CD4-positive, CD25-positive, alpha-beta regulatory T cell (primary cell): ENCODE measurements around the gene SLC6A7. TPM values are rescaled to one million over a fixed set of nuclear protein-coding genes. Genes with fewer than 3 reads are reported as not detected.

Experiments used
- ATAC-seq, 2 donors: fragments of 150-1000 bp; cut with Tn5 transposase; one replicate each; pipeline ENCODE4 v1.10.0; 2021; ENCODE audit warnings: low read depth in 2 of 2, moderate number of reproducible peaks in 2 of 2, moderate library complexity in 1 of 2
- DNase-seq, 3 donors: peaks; one replicate each; pipeline versions ENCODE4 v3.0.0 to v3.0.0-alpha.2; 2012 to 2022; ENCODE audit warnings: mixed read lengths in 1 of 3
- H3K27ac ChIP-seq: one replicate; pipeline ENCODE4 v1.7.0; 2013; ENCODE audit warnings: mild to moderate bottlenecking, low read length; ENCODE audit not compliant: insufficient read depth, poor library complexity, severe bottlenecking
- H3K27me3 ChIP-seq: one replicate; pipeline ENCODE4 v1.7.0; 2013; ENCODE audit warnings: low read length; ENCODE audit not compliant: control insufficient read depth, insufficient read depth
- H3K36me3 ChIP-seq: one replicate; pipeline ENCODE4 v1.7.0; 2013; ENCODE audit warnings: mild to moderate bottlenecking, low read length, moderate library complexity; ENCODE audit not compliant: control insufficient read depth, insufficient read depth
- H3K4me1 ChIP-seq: 2 replicates; pipeline ENCODE4 v1.7.0; 2013; ENCODE audit warnings: mild to moderate bottlenecking, low read length; ENCODE audit not compliant: insufficient read depth, control insufficient read depth, poor library complexity, severe bottlenecking
- H3K4me3 ChIP-seq: one replicate; pipeline ENCODE4 v1.7.0; 2013; ENCODE audit warnings: low read depth, mild to moderate bottlenecking, low read length, moderate library complexity
- H3K9me3 ChIP-seq, 2 experiments: 1 replicate in 1 of 2; 2 replicates in 1 of 2; pipeline ENCODE4 v1.7.0; 2013; ENCODE audit warnings: low read length in 2 of 2, mild to moderate bottlenecking in 1 of 2, moderate library complexity in 1 of 2; ENCODE audit not compliant: control insufficient read depth in 2 of 2
- H3K27ac Mint-ChIP-seq, 3 donors: one replicate each; pipeline ENCODE4 v1.8.0; 2020 to 2022; ENCODE audit warnings: mild to moderate bottlenecking in 3 of 3, mixed read lengths in 3 of 3, moderate library complexity in 2 of 3
- H3K27me3 Mint-ChIP-seq: one replicate; pipeline ENCODE4 v1.8.0; 2022; ENCODE audit warnings: mild to moderate bottlenecking, mixed read lengths
- H3K36me3 Mint-ChIP-seq: one replicate; pipeline ENCODE4 v1.8.0; 2020; ENCODE audit warnings: mixed read lengths
- H3K4me1 Mint-ChIP-seq, 4 donors: one replicate each; pipeline ENCODE4 v1.8.0; 2020 to 2022; ENCODE audit warnings: mixed read lengths in 4 of 4, mild to moderate bottlenecking in 1 of 4
- H3K4me3 Mint-ChIP-seq, 4 donors: one replicate each; pipeline ENCODE4 v1.8.0; 2020 to 2022; ENCODE audit warnings: mild to moderate bottlenecking in 4 of 4, mixed read lengths in 4 of 4, moderate library complexity in 3 of 4
- H3K9me3 Mint-ChIP-seq, 7 donors: one replicate each; pipeline ENCODE4 v1.8.0; 2020 to 2022; ENCODE audit warnings: mixed read lengths in 7 of 7, mild to moderate bottlenecking in 3 of 7, moderate library complexity in 2 of 7
- polyA plus RNA-seq, 4 donors: library from polyadenylated mRNA; unstranded; fragments of 300-500 nt; fragmentation: Illumina TruSeq; gene quantifications; one replicate each; pipeline ENCODE4 v1.2.3, GENCODE V29; 2021
- total RNA-seq: library from RNA; stranded (reverse); gene quantifications from one replicate; pipeline ENCODE4 v1.2.3, GENCODE V29; 2022

The SLC6A7 gene
- total and polyA plus RNA-seq, 5 donors from 2014 or later = not detected

DNA sequence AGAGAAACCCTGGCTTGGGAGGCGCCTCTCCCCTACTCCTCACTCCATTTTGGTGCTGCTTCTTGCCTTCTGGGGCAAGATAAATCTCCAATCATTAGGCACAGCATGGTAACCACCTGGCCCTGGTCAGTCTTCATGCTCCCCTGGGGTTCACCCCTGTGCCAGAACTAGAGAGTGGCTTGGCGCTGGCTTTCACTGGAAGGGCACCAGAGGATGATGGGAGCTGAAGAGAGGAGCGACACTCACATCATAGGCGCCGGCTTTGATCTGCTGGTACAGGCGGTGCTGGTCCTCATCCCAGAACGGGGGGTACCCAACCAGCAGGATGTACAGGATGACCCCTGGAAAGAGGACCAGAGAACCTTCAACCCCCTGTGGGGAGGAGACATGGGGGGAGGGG lies 61.6 kb downstream of the SLC6A7 start:
- Histone ChIP-seq H3K27ac (no peak overlapping the region), H3K9me3 (no peaks in the 10 kb centered on the region), H3K36me3 (no peaks in the 10 kb centered on the region), H3K27me3 (no peaks in the 10 kb centered on the region), H3K4me1 (no peaks in the 10 kb centered on the region), H3K4me3 (no peak overlapping the region)
- Mint-ChIP-seq H3K9me3 (peaks cover 0 to 2% (median 0%) of the 10 kb centered on the region in 7 donors), H3K4me3 (no peak overlapping the region), H3K36me3 (no peaks in the 10 kb centered on the region), H3K4me1 (no peaks in the 10 kb centered on the region), H3K27me3 (no peaks in the 10 kb centered on the region), H3K27ac (no peak overlapping the region)
- no peak for DNase-seq
- ATAC-seq = no peak

DNA sequence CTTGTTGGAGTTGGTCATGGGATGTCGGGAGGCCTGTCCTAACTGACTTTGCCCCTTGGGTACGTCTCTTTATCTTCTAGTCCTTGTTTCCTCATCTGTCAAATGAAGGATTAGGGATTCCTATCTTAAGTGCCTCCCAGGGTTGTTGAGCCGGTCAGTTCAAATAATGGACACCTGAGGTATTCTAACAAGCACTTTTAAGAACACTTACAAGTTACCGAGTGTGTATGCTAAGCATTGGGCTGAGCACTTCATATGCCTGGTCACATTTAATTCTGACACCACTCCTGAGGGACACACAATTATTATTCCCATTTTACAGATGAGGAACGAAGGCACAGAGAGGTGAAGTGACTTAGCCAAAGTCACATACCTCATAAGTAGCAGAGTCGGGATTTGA lies 62.6 kb downstream of the SLC6A7 start:
- DNase-seq = no peak
- H3K4me1 Mint-ChIP-seq = no peaks in the 10 kb centered on the region
- peaks cover 0 to 2% (median 0%) of the 10 kb centered on the region in 7 donors for H3K9me3 Mint-ChIP-seq
- no peaks in the 10 kb centered on the region for H3K36me3 ChIP-seq
- no peaks in the 10 kb centered on the region for H3K9me3 ChIP-seq
- no peaks in the 10 kb centered on the region for H3K27me3 ChIP-seq
- no peaks in the 10 kb centered on the region for H3K4me1 ChIP-seq
- no peaks in the 10 kb centered on the region for H3K27me3 Mint-ChIP-seq
- H3K27ac ChIP-seq = no peak overlapping the region
- H3K27ac Mint-ChIP-seq = no peak overlapping the region
- no peaks in the 10 kb centered on the region for H3K36me3 Mint-ChIP-seq
- no peak overlapping the region for H3K4me3 ChIP-seq
- ATAC-seq = no peak
- no peak overlapping the region for H3K4me3 Mint-ChIP-seq

DNA sequence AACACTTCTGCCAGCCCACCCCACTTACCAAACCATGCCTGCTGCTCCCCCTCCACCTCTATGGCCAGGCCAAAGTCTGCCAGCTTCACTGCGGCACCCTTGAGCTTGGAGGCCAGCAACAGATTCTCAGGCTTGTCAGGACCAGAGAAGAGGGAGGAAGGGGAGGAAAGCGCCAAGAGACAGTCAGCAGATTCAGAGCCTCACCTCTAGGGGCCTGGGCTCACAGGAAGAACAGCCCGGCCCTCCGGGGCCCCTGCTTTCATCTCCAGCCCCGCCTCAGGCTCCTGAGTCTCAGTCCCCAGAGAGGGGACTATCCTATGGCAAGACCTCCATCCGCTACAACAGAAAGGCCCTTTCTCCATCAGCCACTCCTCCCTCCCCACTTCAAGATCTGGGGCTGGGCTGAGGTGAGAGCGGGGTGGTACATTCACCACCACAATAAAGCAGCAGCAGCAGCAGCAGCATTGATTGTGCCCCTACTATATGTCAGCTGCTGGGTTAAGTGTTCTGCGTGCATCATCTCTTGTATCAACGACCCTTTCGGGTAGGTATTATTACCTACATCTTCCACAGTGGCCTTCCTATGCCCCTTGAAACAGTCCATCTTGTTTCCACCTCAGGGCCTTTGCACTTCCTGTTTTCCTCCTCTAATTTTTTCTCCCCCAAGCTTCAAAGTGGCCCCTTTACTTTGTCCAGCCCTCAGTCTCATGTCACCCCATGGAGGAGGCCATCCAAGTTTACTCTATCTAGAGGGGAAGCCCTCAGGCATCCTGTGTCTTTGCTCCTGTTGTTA lies 63.8 kb downstream of the SLC6A7 start:
- peaks cover 0 to 2% (median 0%) of the 10 kb centered on the region in 7 donors for H3K9me3 Mint-ChIP-seq
- no peak for DNase-seq

DNA sequence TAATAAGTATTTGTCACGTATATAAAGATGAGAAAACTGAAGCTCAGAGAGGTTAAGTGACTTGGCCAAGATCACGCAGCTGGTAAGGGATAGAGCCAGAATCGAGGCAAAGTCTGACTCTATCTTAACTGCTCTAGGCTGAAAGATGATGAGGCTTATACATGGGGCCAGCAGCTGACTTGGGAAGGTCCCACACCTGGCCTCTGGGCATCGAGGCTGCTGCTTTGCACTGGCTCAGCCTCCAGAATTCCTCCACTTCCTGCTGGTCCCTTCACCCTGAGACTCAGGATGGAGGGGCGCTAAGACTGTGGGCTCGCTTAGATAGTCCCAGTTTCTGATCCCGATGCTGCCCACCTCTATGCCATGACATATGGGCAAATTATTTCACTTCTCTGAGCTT lies 64.5 kb downstream of the SLC6A7 start:
- no peak for DNase-seq

More for the DNA sequence above, 63.8 kb downstream of the SLC6A7 start:
- no peaks in the 10 kb centered on the region for H3K4me1 ChIP-seq
- H3K4me3 ChIP-seq = no peak overlapping the region
- no peak overlapping the region for H3K27ac ChIP-seq
- no peaks in the 10 kb centered on the region for H3K36me3 Mint-ChIP-seq
- no peak overlapping the region for H3K27ac Mint-ChIP-seq
- H3K9me3 ChIP-seq = no peaks in the 10 kb centered on the region
- no peaks in the 10 kb centered on the region for H3K4me1 Mint-ChIP-seq
- H3K27me3 Mint-ChIP-seq = no peaks in the 10 kb centered on the region
- ATAC-seq = no peak
- no peak overlapping the region for H3K4me3 Mint-ChIP-seq
- no peaks in the 10 kb centered on the region for H3K36me3 ChIP-seq
- no peaks in the 10 kb centered on the region for H3K27me3 ChIP-seq

DNA sequence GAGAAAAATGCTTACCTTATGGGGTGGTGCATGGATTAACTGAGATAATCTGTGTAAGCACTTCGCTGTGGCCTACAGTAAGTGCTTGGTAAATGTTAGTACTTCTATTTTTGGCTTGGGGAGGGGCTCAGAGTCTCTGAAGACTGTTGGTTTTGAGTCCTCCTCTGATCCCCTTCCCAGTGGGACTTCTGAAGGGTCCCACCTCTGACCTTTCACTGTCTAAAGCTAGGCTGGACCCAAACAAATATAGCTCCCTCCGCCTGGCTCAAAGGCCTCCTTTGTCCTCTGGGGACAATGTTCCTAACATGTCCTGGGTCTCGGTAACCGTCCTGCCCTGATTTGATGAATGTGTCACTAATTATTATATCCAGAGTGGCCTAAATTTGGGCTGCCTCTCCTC lies 64.9 kb downstream of the SLC6A7 start:
- no peak overlapping the region for H3K27ac Mint-ChIP-seq
- Histone ChIP-seq H3K4me1 (no peaks in the 10 kb centered on the region), H3K36me3 (no peaks in the 10 kb centered on the region), H3K27ac (no peak overlapping the region), H3K9me3 (no peaks in the 10 kb centered on the region), H3K27me3 (no peaks in the 10 kb centered on the region), H3K4me3 (no peak overlapping the region)
- no peak for ATAC-seq
- DNase-seq = no peak
- H3K4me1 Mint-ChIP-seq = no peaks in the 10 kb centered on the region
- H3K9me3 Mint-ChIP-seq = peaks cover 0 to 2% (median 0%) of the 10 kb centered on the region in 7 donors
- H3K4me3 Mint-ChIP-seq = no peak overlapping the region
- no peaks in the 10 kb centered on the region for H3K36me3 Mint-ChIP-seq
- H3K27me3 Mint-ChIP-seq = no peaks in the 10 kb centered on the region

More for the DNA sequence above, 64.5 kb downstream of the SLC6A7 start:
- Histone ChIP-seq H3K4me3 (no peak overlapping the region), H3K36me3 (no peaks in the 10 kb centered on the region), H3K9me3 (no peaks in the 10 kb centered on the region), H3K27ac (no peak overlapping the region), H3K27me3 (no peaks in the 10 kb centered on the region), H3K4me1 (no peaks in the 10 kb centered on the region)
- no peak for ATAC-seq
- no peak overlapping the region for H3K4me3 Mint-ChIP-seq
- H3K27me3 Mint-ChIP-seq = no peaks in the 10 kb centered on the region
- no peaks in the 10 kb centered on the region for H3K4me1 Mint-ChIP-seq
- no peak overlapping the region for H3K27ac Mint-ChIP-seq
- peaks cover 0 to 2% (median 0%) of the 10 kb centered on the region in 7 donors for H3K9me3 Mint-ChIP-seq
- H3K36me3 Mint-ChIP-seq = no peaks in the 10 kb centered on the region

DNA sequence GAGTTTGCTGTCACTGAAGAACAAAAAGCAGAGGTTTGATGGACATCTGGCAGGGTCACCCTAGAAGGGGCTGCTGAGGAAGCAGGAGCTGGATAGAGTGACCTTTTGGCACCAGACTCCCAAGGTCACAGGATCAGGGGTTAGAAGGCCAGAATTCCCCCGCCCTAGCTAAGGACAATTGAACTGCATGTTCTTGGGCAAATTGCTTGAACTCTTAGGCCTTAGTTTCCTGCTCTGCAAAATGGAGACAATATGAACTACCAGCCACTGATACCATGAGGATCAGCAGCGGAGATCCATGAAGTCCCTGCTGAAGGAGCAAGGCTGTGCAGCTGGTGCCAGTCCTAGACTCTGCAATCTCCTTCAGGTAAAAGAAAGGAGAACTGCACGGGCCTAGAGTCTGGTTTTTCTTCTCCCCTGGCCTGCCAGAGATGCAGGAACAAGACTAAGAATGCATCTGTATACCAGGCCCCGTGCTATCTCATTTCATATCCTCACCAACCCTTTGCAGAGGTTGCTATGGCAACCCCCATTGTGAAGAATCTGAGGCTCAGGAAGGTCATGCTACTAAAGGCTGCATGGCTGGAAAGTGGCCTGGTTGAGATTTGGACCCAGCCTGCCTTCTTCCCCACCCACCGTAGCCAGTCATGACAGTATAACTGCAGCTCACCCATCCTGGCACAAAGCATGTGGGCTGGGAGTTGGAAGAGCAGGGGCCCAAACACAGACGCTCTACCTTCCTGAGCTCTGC lies 66.0 kb downstream of the SLC6A7 start:
- Mint-ChIP-seq H3K4me3 (no peak overlapping the region), H3K4me1 (no peaks in the 10 kb centered on the region), H3K9me3 (peaks cover 0 to 2% (median 0%) of the 10 kb centered on the region in 7 donors), H3K27me3 (no peaks in the 10 kb centered on the region), H3K36me3 (no peaks in the 10 kb centered on the region), H3K27ac (no peak overlapping the region)
- H3K4me1 ChIP-seq = no peaks in the 10 kb centered on the region
- H3K9me3 ChIP-seq = no peaks in the 10 kb centered on the region
- ATAC-seq (no peak), DNase-seq (no peak)
- H3K27ac ChIP-seq = no peak overlapping the region
- H3K36me3 ChIP-seq = no peaks in the 10 kb centered on the region
- no peaks in the 10 kb centered on the region for H3K27me3 ChIP-seq
- H3K4me3 ChIP-seq = no peak overlapping the region

DNA sequence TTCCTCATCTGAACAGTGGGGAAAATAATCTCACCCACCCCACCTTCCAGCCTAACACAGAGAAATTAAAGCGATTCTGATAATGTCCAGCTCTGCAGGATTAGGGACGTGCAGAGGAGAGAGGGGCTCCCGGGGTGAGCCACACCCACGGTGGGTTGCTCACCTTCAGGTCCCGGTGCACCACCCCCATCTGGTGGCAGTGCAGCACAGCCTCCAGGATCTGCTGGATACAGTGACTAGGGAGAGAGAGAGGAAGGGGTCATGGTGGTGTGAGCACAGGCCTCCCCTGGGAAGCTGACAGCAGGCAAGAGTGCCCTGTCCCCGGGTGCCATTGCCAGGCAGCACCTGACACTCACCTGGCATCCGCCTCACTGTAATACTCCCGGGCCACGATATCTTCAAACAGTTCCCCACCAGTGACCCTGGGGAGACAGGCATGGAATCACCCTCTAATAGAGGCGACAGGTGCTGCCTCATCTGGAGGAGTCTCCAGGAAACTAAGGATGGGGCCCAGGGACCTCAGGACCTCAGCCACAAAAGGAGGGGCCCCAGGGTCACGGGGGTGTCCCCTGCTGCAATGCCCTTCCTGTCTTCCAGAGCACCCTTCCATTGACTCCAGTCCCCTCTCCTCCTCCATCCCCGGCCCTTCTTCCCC lies 66.7 kb downstream of the SLC6A7 start:
- H3K36me3 ChIP-seq = no peaks in the 10 kb centered on the region
- H3K27ac ChIP-seq = no peak overlapping the region
- Mint-ChIP-seq H3K4me3 (no peak overlapping the region), H3K9me3 (peaks cover 0 to 2% (median 0%) of the 10 kb centered on the region in 7 donors), H3K36me3 (no peaks in the 10 kb centered on the region), H3K27ac (no peak overlapping the region), H3K4me1 (no peaks in the 10 kb centered on the region), H3K27me3 (peaks cover 4% of the 10 kb centered on the region)
- no peaks in the 10 kb centered on the region for H3K4me1 ChIP-seq
- DNase-seq (no peak), ATAC-seq (no peak)
- H3K27me3 ChIP-seq = no peaks in the 10 kb centered on the region
- H3K9me3 ChIP-seq = no peaks in the 10 kb centered on the region
- no peak overlapping the region for H3K4me3 ChIP-seq
